Endothelial cell (in vitro differentiated cells): Measurements from ENCODE around the gene ATP8A2. TPM values are rescaled to one million over a fixed set of nuclear protein-coding genes. Genes with fewer than 3 reads are reported as not detected.

Source experiments
- DNase-seq: peaks from one replicate; pipeline ENCODE4 v3.0.0; 2021; ENCODE audit warnings: low spot score
- H3K27ac Mint-ChIP-seq: one replicate; pipeline ENCODE4 v1.8.0; 2021; ENCODE audit warnings: mixed read lengths, inconsistent platforms; ENCODE audit not compliant: unreplicated experiment
- H3K27me3 Mint-ChIP-seq: one replicate; pipeline ENCODE4 v1.8.0; 2021; ENCODE audit warnings: mild to moderate bottlenecking, moderate library complexity, mixed read lengths, inconsistent platforms; ENCODE audit not compliant: unreplicated experiment
- H3K36me3 Mint-ChIP-seq: one replicate; pipeline ENCODE4 v1.8.0; 2021; ENCODE audit warnings: mild to moderate bottlenecking, low read depth, mixed read lengths, inconsistent platforms; ENCODE audit not compliant: unreplicated experiment
- H3K4me1 Mint-ChIP-seq: one replicate; pipeline ENCODE4 v1.8.0; 2021; ENCODE audit warnings: mild to moderate bottlenecking, mixed read lengths, inconsistent platforms; ENCODE audit not compliant: unreplicated experiment
- H3K4me3 Mint-ChIP-seq: one replicate; pipeline ENCODE4 v1.8.0; 2021; ENCODE audit warnings: mild to moderate bottlenecking, mixed read lengths, inconsistent platforms; ENCODE audit not compliant: unreplicated experiment
- H3K9me3 Mint-ChIP-seq: one replicate; pipeline ENCODE4 v1.8.0; 2021; ENCODE audit warnings: mixed read lengths, inconsistent platforms; ENCODE audit not compliant: unreplicated experiment
- total RNA-seq: library from RNA; stranded (reverse); fragmentation: NEBNext Ultra II Directional; extraction: Animal tissue kit (Norgen Biotek cat#: 25700); gene quantifications from one replicate; pipeline ENCODE4 v1.2.1, GENCODE V29; 2021; ENCODE audit not compliant: unreplicated experiment
- TF ChIP-seq, protein P1 (sequence below): fragments of 200-600 bp; sonication (generic); IDR thresholded peaks from one replicate; pipeline ENCODE4 v1.5.0; 2021; ENCODE audit warnings: antibody characterized with exemption; ENCODE audit not compliant: unreplicated experiment

The ATP8A2 gene
- total RNA-seq, 1 donor from 2014 or later = 2.1 TPM

DNA sequence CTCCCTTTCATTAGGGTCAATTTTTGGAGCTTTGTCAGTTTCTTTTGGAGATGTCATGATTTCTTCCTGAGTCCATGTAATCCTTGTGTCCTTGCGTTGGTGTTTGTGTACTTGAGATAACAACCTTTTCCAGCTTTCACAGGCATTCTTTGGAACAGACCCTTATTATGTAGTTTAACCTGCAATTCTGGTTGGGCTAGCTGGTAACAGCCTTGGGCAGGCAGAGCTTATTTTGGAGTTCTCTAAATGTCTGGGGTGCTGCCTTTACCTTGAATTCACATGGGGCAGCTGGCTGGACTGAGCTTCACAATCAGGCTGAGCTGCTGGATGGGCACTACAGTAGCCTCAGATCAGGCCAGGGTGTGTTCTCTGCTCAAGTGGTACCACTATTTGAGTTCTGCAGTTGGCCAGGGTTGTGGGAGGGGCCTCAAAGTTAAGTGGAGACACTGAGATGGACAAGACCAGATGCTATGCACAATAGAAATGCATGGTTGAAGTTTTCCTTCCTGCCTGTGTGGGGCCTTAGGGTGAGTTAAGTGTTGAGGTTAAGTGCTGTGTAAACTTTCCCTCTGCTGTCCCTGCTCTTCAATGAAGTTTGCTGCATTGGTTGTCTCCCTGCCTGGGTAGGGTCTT, 277.3 kb downstream of the ATP8A2 start:
- TF ChIP-seq, protein P1, sequence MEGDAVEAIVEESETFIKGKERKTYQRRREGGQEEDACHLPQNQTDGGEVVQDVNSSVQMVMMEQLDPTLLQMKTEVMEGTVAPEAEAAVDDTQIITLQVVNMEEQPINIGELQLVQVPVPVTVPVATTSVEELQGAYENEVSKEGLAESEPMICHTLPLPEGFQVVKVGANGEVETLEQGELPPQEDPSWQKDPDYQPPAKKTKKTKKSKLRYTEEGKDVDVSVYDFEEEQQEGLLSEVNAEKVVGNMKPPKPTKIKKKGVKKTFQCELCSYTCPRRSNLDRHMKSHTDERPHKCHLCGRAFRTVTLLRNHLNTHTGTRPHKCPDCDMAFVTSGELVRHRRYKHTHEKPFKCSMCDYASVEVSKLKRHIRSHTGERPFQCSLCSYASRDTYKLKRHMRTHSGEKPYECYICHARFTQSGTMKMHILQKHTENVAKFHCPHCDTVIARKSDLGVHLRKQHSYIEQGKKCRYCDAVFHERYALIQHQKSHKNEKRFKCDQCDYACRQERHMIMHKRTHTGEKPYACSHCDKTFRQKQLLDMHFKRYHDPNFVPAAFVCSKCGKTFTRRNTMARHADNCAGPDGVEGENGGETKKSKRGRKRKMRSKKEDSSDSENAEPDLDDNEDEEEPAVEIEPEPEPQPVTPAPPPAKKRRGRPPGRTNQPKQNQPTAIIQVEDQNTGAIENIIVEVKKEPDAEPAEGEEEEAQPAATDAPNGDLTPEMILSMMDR = no peak
- no peaks in the 10 kb centered on the region for H3K36me3 Mint-ChIP-seq
- peaks cover 3% of the 10 kb centered on the region for H3K4me1 Mint-ChIP-seq
- no peak overlapping the region for H3K4me3 Mint-ChIP-seq
- H3K27ac Mint-ChIP-seq = no peak overlapping the region
- no peak for DNase-seq
- H3K9me3 Mint-ChIP-seq = no peaks in the 10 kb centered on the region
- H3K27me3 Mint-ChIP-seq = no peaks in the 10 kb centered on the region

DNA sequence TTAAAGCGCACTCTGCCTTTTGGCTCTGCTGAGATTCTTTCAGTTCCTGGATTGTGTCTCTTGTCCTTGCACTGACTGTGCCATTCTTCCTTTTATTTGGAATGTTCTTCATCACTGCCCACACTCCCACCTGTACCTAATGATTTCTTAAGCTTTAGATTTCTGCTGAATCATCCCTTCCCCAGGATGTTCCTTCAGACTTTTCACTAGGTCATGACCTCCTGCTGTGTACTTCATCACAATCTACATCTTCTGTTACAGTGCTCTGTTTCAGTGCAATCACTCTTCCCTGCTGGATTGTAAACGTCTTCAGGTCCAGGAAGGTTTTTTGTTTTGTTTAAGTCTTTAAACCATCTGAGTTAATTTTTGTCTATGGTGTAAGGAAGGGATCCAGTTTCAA, 281.0 kb downstream of the ATP8A2 start:
- DNase-seq = no peak
- no peaks in the 10 kb centered on the region for H3K36me3 Mint-ChIP-seq
- H3K27me3 Mint-ChIP-seq = no peaks in the 10 kb centered on the region
- no peak overlapping the region for H3K4me3 Mint-ChIP-seq
- TF ChIP-seq, protein P1 = no peak
- H3K27ac Mint-ChIP-seq = no peak overlapping the region
- peaks cover 3% of the 10 kb centered on the region for H3K4me1 Mint-ChIP-seq
- H3K9me3 Mint-ChIP-seq = no peaks in the 10 kb centered on the region

DNA sequence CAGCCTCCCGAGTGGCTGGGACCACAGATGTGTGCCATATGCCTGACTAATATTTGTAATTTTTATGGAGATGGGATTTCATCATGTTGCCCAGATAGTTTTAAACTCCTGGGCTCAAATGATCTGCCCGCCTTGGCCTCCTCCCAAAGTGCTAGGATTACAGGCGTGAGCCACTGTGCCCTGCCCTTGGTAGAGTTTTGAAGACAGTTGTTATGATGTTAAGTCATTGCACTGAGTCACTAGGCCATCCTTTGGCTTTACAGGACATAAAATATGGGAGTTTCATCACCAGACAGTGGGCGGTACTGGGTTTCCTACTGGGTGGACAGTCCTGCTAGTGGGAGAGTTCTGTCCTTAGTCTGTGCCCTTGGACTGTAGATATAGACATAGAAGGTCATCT, 282.5 kb downstream of the ATP8A2 start:
- no peak for DNase-seq
- H3K36me3 Mint-ChIP-seq = no peaks in the 10 kb centered on the region
- no peaks in the 10 kb centered on the region for H3K9me3 Mint-ChIP-seq
- TF ChIP-seq, protein P1 = no peak
- no peaks in the 10 kb centered on the region for H3K27me3 Mint-ChIP-seq
- peaks cover 3% of the 10 kb centered on the region for H3K4me1 Mint-ChIP-seq
- H3K27ac Mint-ChIP-seq = no peak overlapping the region
- no peak overlapping the region for H3K4me3 Mint-ChIP-seq

DNA sequence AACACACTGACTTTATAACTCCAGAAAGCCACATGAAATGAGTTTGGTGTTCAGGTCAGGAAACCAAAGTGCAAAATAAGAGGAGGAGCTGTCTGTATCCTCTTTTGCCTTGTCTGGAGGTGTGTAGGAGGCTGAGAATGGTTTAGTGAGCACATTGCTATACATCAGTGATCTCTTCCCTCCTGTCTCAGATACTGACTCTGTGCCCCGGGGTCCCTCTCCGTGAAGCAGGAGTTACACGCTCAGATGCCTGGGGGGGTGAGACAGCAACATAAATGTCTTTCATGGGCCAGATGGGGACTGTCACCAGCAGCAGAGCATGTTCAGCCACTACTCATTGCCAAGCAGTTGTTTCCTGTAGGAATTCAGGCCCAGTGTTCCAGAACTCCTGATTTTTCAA, 285.4 kb downstream of the ATP8A2 start:
- no peak overlapping the region for H3K27ac Mint-ChIP-seq
- H3K36me3 Mint-ChIP-seq = no peaks in the 10 kb centered on the region
- DNase-seq = no peak
- peaks cover 3% of the 10 kb centered on the region for H3K4me1 Mint-ChIP-seq
- H3K4me3 Mint-ChIP-seq = no peak overlapping the region
- no peaks in the 10 kb centered on the region for H3K9me3 Mint-ChIP-seq
- H3K27me3 Mint-ChIP-seq = no peaks in the 10 kb centered on the region
- TF ChIP-seq, protein P1 = no peak

DNA sequence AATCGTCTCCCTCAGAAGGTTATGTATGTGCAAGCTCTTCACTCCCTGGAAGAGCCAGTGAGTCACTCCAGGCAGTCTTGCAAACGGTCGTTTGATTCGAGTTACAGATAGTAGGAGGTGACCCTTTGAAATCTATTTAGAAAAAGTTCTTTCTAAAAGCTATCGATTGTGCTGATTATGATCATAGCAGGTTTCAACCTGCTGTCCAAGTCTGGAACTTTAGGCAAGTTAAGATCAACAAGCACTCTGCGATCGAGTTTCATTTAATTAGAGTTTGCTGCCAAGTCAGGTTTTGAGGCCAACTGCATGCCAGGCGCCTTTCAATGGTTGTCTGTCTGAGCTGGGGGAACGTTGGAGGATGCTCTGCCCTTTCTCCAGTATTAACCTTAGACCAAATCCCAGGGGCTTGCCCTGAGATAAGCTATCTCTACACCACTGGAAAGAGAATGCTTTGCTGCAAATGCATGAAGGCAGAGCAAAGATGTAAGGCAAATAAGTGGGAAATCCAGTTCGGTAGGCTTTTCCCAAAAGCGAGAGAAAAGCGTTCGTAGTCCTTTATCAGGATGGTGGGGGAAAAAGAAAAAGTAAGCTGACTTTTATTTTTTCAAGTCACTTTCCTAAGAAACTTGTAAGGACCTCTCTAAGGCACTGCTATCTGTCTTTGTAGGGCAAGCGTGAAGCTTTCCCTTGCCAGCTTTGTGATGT, 287.5 kb downstream of the ATP8A2 start:
- no peak overlapping the region for H3K27ac Mint-ChIP-seq
- no peaks in the 10 kb centered on the region for H3K27me3 Mint-ChIP-seq
- TF ChIP-seq, protein P1 = no peak
- H3K4me1 Mint-ChIP-seq = no peaks in the 10 kb centered on the region
- no peak for DNase-seq
- no peaks in the 10 kb centered on the region for H3K36me3 Mint-ChIP-seq
- H3K4me3 Mint-ChIP-seq = no peak overlapping the region
- H3K9me3 Mint-ChIP-seq = no peaks in the 10 kb centered on the region
